PC-9 (cell line): ENCODE data around the gene PKHD1.

Experiments
- CTCF ChIP-seq: fragments of 200-600 bp; sonication (generic); conservative IDR thresholded peaks from 2 replicates; pipeline ENCODE4 v1.6.1; 2017; ENCODE audit warnings: mixed run types, antibody characterized with exemption, mild to moderate bottlenecking, moderate library complexity
- EZH2 ChIP-seq: fragments of 200-600 bp; sonication (generic); IDR thresholded peaks from 2 replicates; pipeline ENCODE4 v1.8.0; 2017; ENCODE audit warnings: antibody characterized with exemption, low read depth

DNA sequence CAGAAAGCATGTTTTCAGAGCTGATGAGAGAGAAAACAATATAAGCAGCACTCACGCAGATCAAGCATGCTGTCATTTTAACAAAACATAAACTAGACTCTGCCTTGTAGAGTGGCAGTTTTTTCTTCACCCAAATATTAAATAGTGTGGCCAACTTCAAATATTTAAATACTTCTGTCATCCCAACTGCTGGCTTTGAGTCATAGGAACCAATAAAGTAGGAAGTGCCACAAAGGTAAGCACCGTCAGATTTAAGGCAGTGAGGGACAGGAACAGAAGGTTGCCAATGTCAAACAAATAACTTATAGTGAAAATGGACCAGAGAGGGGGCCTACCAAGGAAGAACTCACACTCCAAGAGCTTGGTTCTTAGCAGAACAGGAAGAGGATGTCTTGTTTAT, 222.2 kb downstream of the PKHD1 start:
- TF ChIP-seq CTCF: no peak
- no peak for TF ChIP-seq EZH2
